PC-9 (cell line): ENCODE measurements around the gene LMTK3. TPM values are rescaled to one million over a fixed set of nuclear protein-coding genes. Genes with fewer than 3 reads are reported as not detected.

Source experiments
- BruUV-seq: library from RNA; stranded (reverse); fragments of 400-500 nt; replicated peaks from 2 replicates; lab custom pipeline; 2021; lab: Mats Ljungman, UMichigan
- CTCF ChIA-PET: fragments of 300-600 bp; sonication (Branson Sonifier 250); formaldehyde crosslinking; loops from one replicate; lab custom pipeline; 2022; ENCODE audit warnings: antibody characterized with exemption; lab: Charles Lee
- POLR2A ChIA-PET: fragments of 300-600 bp; sonication (Branson Sonifier 250); formaldehyde crosslinking; loops from one replicate; lab custom pipeline; 2022; ENCODE audit warnings: antibody characterized with exemption; ENCODE audit not compliant: unreplicated experiment; lab: Charles Lee
- DNase-seq, 2 experiments: peaks; one replicate each; pipeline versions ENCODE4 v3.0.0 to v3.0.0-alpha.2; 2015 to 2022; ENCODE audit warnings: mixed read lengths in 1 of 2
- H2AFZ ChIP-seq: fragments of 200-600 bp; sonication (generic); 2 replicates; pipeline ENCODE4 v1.8.1; 2017; ENCODE audit warnings: antibody characterized with exemption
- H3F3A ChIP-seq: fragments of 200-600 bp; sonication (generic); 2 replicates; pipeline ENCODE4 v1.8.1; 2017; ENCODE audit warnings: antibody characterized with exemption, mild to moderate bottlenecking, low read depth; ENCODE audit not compliant: insufficient read depth
- H3K27ac ChIP-seq: fragments of 200-600 bp; sonication (generic); 2 replicates; pipeline ENCODE4 v1.6.1; 2016; ENCODE audit warnings: mixed run types
- H3K27me3 ChIP-seq: fragments of 200-600 bp; sonication (generic); 2 replicates; pipeline ENCODE4 v1.6.1; 2016; ENCODE audit warnings: low read depth, mixed run types; ENCODE audit not compliant: insufficient read depth
- H3K36me3 ChIP-seq: fragments of 200-600 bp; sonication (generic); 2 replicates; pipeline ENCODE4 v1.6.1; 2016; ENCODE audit warnings: low read depth, mixed run types
- H3K4me1 ChIP-seq: fragments of 200-600 bp; sonication (generic); replicated peaks from 2 replicates; pipeline ENCODE4 v1.6.1; 2016; ENCODE audit warnings: mixed run types; ENCODE audit not compliant: insufficient read depth
- H3K4me2 ChIP-seq: fragments of 200-600 bp; sonication (generic); 2 replicates; pipeline ENCODE4 v1.6.1; 2017; ENCODE audit warnings: mixed run types
- H3K4me3 ChIP-seq: fragments of 200-600 bp; sonication (generic); 2 replicates; pipeline ENCODE4 v1.6.1; 2016; ENCODE audit warnings: mixed run types
- H3K79me2 ChIP-seq: fragments of 200-600 bp; sonication (generic); 2 replicates; pipeline ENCODE4 v1.6.1; 2017; ENCODE audit warnings: low read depth, mixed run types
- H3K9me2 ChIP-seq: fragments of 200-600 bp; sonication (generic); 2 replicates; pipeline ENCODE4 v1.8.1; 2017; ENCODE audit warnings: mild to moderate bottlenecking; ENCODE audit not compliant: insufficient read depth
- H3K9me3 ChIP-seq: fragments of 200-600 bp; sonication (generic); 2 replicates; pipeline ENCODE4 v1.8.1; 2016; ENCODE audit warnings: low read depth; ENCODE audit not compliant: insufficient read depth
- H4K20me1 ChIP-seq: fragments of 200-600 bp; sonication (generic); 2 replicates; pipeline ENCODE4 v1.8.1; 2017; ENCODE audit not compliant: insufficient read depth
- EZH2 ChIP-seq: fragments of 200-600 bp; sonication (generic); IDR thresholded peaks from 2 replicates; pipeline ENCODE4 v1.8.0; 2017; ENCODE audit warnings: antibody characterized with exemption, low read depth
- intact Hi-C: fragments of 100-400 bp; cut with micrococcal nuclease; formaldehyde crosslinking; loops from one replicate; pipeline ENCODE4 v1.10.0; 2022; ENCODE audit not compliant: unreplicated experiment
- total RNA-seq: library from RNA; stranded (reverse); gene quantifications from 2 replicates; pipeline ENCODE4 v1.2.3, GENCODE V29; 2021
- TF ChIP-seq, protein P1 (sequence below): fragments of 200-600 bp; sonication (generic); conservative IDR thresholded peaks from 2 replicates; pipeline ENCODE4 v1.6.1; 2017; ENCODE audit warnings: mixed run types, antibody characterized with exemption, mild to moderate bottlenecking, moderate library complexity

LMTK3 gene
- total RNA-seq, 1 experiment from 2014 or later = 13.9 TPM

DNA sequence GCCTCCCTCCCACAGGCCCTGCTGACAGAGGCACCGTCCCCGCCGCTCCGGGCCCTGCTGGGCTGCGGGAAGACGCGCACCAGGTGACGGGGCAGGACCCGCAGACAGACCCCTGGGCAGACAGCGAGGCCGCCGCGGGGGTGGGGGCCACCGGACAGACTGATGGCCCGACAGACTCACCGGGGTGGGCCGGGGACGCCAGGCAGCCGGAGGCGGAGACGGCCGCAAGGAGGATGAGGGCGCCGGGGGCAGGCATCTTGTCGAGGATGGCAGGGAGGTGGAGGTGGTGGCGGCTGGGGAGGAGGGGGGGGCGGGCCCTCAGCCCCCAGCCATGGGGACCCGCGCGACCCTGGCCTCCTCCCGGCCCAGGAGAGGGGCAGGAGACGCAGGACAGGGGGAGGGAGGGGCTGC is 309 bp downstream of the LMTK3 start:
- peaks cover 36% of the 10 kb centered on the region; the same call in 1 of the 2 replicates for H3F3A ChIP-seq
- no peaks in the 10 kb centered on the region for H3K9me3 ChIP-seq
- H3K36me3 ChIP-seq = no peaks in the 10 kb centered on the region
- H3K27ac ChIP-seq = no peak overlapping the region
- H4K20me1 ChIP-seq = no peaks in the 10 kb centered on the region
- no peaks in the 10 kb centered on the region for H3K9me2 ChIP-seq
- no TSS peak for BruUV-seq
- no peak overlapping the region for H3K4me3 ChIP-seq
- no peaks in the 10 kb centered on the region for H3K79me2 ChIP-seq
- no peaks in the 10 kb centered on the region; the same call in 1 of the 2 replicates for H3K4me1 ChIP-seq
- H3K27me3 ChIP-seq = no peaks in the 10 kb centered on the region
- DNase-seq = no peak
- no peak overlapping the region for H2AFZ ChIP-seq
- intact Hi-C loops = no loop called here
- no peak overlapping the region for H3K4me2 ChIP-seq
- POLR2A ChIA-PET = no interaction called here
- TF ChIP-seq EZH2 = no peak
- TF ChIP-seq, protein P1, sequence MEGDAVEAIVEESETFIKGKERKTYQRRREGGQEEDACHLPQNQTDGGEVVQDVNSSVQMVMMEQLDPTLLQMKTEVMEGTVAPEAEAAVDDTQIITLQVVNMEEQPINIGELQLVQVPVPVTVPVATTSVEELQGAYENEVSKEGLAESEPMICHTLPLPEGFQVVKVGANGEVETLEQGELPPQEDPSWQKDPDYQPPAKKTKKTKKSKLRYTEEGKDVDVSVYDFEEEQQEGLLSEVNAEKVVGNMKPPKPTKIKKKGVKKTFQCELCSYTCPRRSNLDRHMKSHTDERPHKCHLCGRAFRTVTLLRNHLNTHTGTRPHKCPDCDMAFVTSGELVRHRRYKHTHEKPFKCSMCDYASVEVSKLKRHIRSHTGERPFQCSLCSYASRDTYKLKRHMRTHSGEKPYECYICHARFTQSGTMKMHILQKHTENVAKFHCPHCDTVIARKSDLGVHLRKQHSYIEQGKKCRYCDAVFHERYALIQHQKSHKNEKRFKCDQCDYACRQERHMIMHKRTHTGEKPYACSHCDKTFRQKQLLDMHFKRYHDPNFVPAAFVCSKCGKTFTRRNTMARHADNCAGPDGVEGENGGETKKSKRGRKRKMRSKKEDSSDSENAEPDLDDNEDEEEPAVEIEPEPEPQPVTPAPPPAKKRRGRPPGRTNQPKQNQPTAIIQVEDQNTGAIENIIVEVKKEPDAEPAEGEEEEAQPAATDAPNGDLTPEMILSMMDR = no peak
- CTCF ChIA-PET = no interaction called here

DNA sequence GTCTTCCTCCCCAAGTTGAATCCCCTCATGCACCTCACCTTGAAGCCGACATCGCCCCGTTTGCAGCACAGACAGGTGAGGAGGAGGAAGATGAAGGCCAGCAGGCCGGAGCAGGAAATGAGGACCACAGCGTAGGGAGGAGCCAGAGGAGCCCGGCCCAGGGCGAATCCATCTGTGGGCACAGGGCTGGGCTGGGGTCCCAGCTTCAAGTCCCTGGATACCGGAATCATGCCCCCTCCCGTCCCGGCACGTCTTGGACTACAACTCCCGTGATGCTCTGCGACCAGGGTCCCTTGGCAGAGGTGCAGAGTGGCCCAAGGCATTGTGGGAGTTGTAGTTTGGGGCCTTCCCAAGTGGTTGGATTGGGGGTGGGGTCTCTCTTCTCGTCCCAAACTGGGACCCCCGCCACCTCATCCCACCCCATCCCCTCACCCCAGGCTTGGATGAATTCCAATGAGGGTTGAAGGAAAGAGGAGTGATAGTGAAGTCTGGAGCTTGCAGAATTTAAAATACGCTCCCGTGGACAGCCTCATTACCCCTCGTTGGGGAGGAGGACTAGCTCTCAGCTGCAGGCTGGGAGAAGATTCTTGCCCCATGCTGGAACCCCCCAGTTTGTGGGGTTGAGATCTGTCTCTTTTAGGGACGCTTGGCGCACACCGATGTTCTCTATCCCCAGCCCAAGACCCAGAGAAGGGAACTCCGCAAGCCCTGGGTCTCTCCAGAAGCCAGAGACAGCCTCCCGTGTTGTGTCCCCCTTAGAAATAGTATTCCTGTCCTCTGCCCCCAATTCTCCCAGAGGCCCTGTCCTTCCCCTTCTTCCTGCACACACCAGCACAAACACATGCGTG is 990 bp downstream of the LMTK3 start:
- no peaks in the 10 kb centered on the region for H3K9me3 ChIP-seq
- no peaks in the 10 kb centered on the region for H3K9me2 ChIP-seq
- no peak overlapping the region for H3K4me3 ChIP-seq
- DNase-seq = peak; percentile 52 to 54
- H3K4me1 ChIP-seq = no peaks in the 10 kb centered on the region; the same call in 1 of the 2 replicates
- H3K4me2 ChIP-seq = peak overlapping the region; percentile 53
- peaks cover 32% of the 10 kb centered on the region; the same call in 1 of the 2 replicates for H3F3A ChIP-seq
- TF ChIP-seq, protein P1 = no peak
- no peak for TF ChIP-seq EZH2
- no peak overlapping the region for H2AFZ ChIP-seq
- no peaks in the 10 kb centered on the region for H3K36me3 ChIP-seq
- H4K20me1 ChIP-seq = no peaks in the 10 kb centered on the region
- no peaks in the 10 kb centered on the region for H3K27me3 ChIP-seq
- intact Hi-C loops = no loop called here
- H3K27ac ChIP-seq = no peak overlapping the region
- no TSS peak for BruUV-seq
- ChIA-PET POLR2A (interaction anchor here (0.6 kb wide), 1 partner anchor 109 kb away, joined by 6 read pairs; the partner anchor contains the start of gene SPHK2), CTCF (interaction anchor here (0.5 to 0.7 kb wide), 2 partner anchors 16 to 107 kb away, joined by 3 read pairs; no protein-coding TSS in a partner anchor)
- no peaks in the 10 kb centered on the region for H3K79me2 ChIP-seq

DNA sequence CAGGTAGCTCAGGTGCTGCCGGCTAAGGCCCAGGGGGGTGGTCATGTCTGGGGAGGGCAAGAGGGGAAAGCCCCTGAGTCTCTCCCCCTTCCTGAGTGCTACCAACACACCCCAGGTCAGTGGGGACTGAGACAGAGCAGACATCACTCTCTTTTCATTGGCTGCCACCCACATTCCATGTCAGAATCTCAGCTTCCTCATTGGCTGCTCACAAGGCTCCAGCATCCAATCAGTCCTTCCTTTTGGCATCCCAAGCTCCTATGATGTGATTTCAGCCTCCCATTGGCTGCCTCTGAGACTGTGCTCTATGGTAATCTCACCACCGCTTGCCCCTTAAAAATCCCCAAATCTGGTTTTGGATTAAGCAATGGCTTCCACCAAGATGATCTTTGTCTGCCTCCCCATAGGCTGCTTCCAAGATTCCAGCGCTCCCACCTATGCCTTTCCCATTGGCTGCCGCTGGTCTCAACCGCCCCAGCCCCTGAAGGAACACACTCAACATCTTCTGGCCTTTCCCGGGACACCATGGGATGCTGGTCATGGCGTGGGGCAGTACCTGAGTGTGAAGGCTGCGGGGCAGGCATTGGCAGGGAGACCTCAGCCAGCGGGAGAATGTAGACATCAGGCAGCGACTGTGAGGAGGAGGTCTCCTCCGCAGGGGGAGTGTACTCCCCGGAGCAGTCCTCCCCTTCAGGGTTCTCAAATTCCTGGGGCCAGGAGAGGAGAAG is 2.0 kb downstream of the LMTK3 start:
- Histone ChIP-seq H3K4me2 (no peak overlapping the region), H3K4me1 (no peaks in the 10 kb centered on the region; the same call in 1 of the 2 replicates), H3K36me3 (no peaks in the 10 kb centered on the region), H2AFZ (no peak overlapping the region), H3K9me2 (no peaks in the 10 kb centered on the region), H3K27me3 (no peaks in the 10 kb centered on the region), H3K4me3 (no peak overlapping the region), H3K9me3 (no peaks in the 10 kb centered on the region), H3F3A (peaks cover 28% of the 10 kb centered on the region; the same call in 1 of the 2 replicates), H3K27ac (no peak overlapping the region), H3K79me2 (no peaks in the 10 kb centered on the region), H4K20me1 (no peaks in the 10 kb centered on the region)
- intact Hi-C loops = no loop called here
- ChIA-PET CTCF (interaction anchor here (1.1 kb wide), 1 partner anchor 80 kb away, joined by 3 read pairs; no protein-coding TSS in a partner anchor), POLR2A (interaction anchor here (0.6 kb wide), 1 partner anchor 110 kb away, joined by 6 read pairs; the partner anchor contains the start of gene SPHK2)
- TF ChIP-seq EZH2 = no peak
- TF ChIP-seq, protein P1 = no peak
- no TSS peak for BruUV-seq
- DNase-seq = no peak
